Skeletal muscle satellite cell (primary cell): ENCODE measurements around the gene TOP2B.

Experiments used
- H3K27me3 ChIP-seq: 2 replicates; pipeline ENCODE4 v1.7.0; 2013; ENCODE audit warnings: low read length; ENCODE audit not compliant: control insufficient read depth, insufficient read depth
- H3K36me3 ChIP-seq: 2 replicates; pipeline ENCODE4 v1.7.0; 2013; ENCODE audit warnings: mild to moderate bottlenecking, control low read depth, low read length; ENCODE audit not compliant: insufficient read depth
- H3K4me1 ChIP-seq: 2 replicates; pipeline ENCODE4 v1.7.0; 2013; ENCODE audit warnings: low read length; ENCODE audit not compliant: control insufficient read depth, insufficient read depth
- H3K4me2 ChIP-seq: 2 replicates; pipeline ENCODE4 v1.7.0; 2013; ENCODE audit warnings: mild to moderate bottlenecking, low read length
- H3K4me3 ChIP-seq: 2 replicates; pipeline ENCODE4 v1.7.0; 2013; ENCODE audit warnings: low read length
- H3K9ac ChIP-seq: 2 replicates; pipeline ENCODE4 v1.7.0; 2013; ENCODE audit warnings: mild to moderate bottlenecking, low read depth, low read length, moderate library complexity
- H3K9me3 ChIP-seq: replicated peaks from 2 replicates; pipeline ENCODE4 v1.7.0; 2013; ENCODE audit warnings: mild to moderate bottlenecking, control low read depth, low read length

The TOP2B gene

GRCh38 chr3:25566358-25566920 is 98.3 kb downstream of the TOP2B start:
- no peak overlapping the region for H3K4me3 ChIP-seq
- H3K4me2 ChIP-seq = no peak overlapping the region
- no peaks in the 10 kb centered on the region for H3K4me1 ChIP-seq
- H3K27me3 ChIP-seq = no peaks in the 10 kb centered on the region
- H3K36me3 ChIP-seq = no peaks in the 10 kb centered on the region
- H3K9me3 ChIP-seq = no peaks in the 10 kb centered on the region
- no peak overlapping the region for H3K9ac ChIP-seq

GRCh38 chr3:25565807-25566206 is 98.9 kb downstream of the TOP2B start:
- H3K36me3 ChIP-seq = no peaks in the 10 kb centered on the region
- H3K4me2 ChIP-seq = no peak overlapping the region
- H3K27me3 ChIP-seq = no peaks in the 10 kb centered on the region
- no peak overlapping the region for H3K4me3 ChIP-seq
- no peaks in the 10 kb centered on the region for H3K9me3 ChIP-seq
- no peak overlapping the region for H3K9ac ChIP-seq
- no peaks in the 10 kb centered on the region for H3K4me1 ChIP-seq

DNA sequence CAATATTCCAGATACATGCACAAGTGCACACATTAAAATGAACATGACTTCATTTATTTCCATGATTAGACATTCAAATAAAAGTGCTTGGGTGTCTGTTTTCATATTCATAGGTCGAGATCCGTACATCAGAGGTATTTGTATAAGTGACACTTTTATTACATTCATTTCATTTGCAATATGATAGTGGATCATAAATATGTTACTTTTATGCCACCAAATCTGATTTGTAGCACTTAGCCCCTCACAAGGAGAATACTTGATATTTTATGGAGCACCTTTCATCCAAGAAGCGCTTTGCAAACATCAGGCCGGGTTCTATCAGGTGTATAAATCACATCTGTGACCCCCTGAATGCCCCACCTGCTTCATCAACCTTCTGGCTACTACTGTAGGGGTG is 100.6 kb downstream of the TOP2B start:
- Histone ChIP-seq H3K36me3 (no peaks in the 10 kb centered on the region), H3K4me2 (no peak overlapping the region), H3K4me3 (no peak overlapping the region), H3K9ac (no peak overlapping the region), H3K9me3 (no peaks in the 10 kb centered on the region), H3K27me3 (no peaks in the 10 kb centered on the region), H3K4me1 (no peaks in the 10 kb centered on the region)

GRCh38 chr3:25563601-25564000 is 101.1 kb downstream of the TOP2B start:
- Histone ChIP-seq H3K4me1 (no peaks in the 10 kb centered on the region), H3K4me2 (no peak overlapping the region), H3K27me3 (no peaks in the 10 kb centered on the region), H3K9me3 (no peaks in the 10 kb centered on the region), H3K4me3 (no peak overlapping the region), H3K9ac (no peak overlapping the region), H3K36me3 (no peaks in the 10 kb centered on the region)

- Histone ChIP-seq H3K4me2 (no peak overlapping the region), H3K27me3 (no peaks in the 10 kb centered on the region), H3K9me3 (no peaks in the 10 kb centered on the region), H3K4me3 (no peak overlapping the region), H3K9ac (no peak overlapping the region), H3K4me1 (no peaks in the 10 kb centered on the region), H3K36me3 (no peaks in the 10 kb centered on the region)
Observed at GRCh38 chr3:25558796-25559195, 105.9 kb downstream of the TOP2B start.

DNA sequence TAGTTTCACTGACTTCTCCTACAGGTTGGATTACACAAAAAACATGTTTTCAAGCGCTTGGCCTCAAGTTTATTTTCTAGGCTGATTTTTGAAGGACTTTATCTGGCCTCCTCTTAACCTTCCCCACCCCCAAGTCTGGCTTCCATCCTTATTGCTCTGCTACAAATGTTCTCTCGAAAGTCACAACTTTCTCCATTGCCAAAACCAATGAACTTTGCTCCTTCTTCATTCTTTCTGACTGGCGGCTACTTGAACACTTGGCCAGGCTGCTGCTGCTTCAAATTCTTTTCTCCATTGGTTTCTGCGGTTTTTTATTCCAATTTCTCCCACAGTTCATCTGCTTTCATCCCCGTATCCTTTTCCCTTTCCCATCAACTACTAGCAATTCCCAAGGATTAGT is 106.6 kb downstream of the TOP2B start:
- Histone ChIP-seq H3K4me1 (no peaks in the 10 kb centered on the region), H3K4me2 (no peak overlapping the region), H3K9ac (no peak overlapping the region)

DNA sequence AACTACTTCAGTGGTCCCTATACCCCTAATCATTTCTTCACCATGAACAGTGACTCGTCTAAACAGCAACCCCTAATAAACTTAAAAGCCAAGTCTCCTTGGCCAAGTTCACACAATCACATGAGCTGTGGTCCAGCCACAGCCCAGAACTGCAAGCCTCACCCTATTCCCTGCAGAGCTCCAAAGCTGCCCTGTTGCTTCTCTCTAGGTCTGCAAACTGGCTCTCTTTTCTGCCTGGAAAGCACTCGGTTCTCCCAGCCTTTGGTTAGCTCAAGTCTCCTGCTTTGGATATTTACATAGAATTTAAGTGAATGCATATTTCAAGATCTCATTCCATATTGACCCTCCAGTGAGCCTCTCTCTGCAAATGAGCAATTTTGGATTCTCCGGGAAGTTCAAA is 107.0 kb downstream of the TOP2B start:
- H3K9me3 ChIP-seq = no peaks in the 10 kb centered on the region
- no peaks in the 10 kb centered on the region for H3K4me1 ChIP-seq
- no peaks in the 10 kb centered on the region for H3K36me3 ChIP-seq
- no peaks in the 10 kb centered on the region for H3K27me3 ChIP-seq
- no peak overlapping the region for H3K4me2 ChIP-seq
- no peak overlapping the region for H3K4me3 ChIP-seq
- no peak overlapping the region for H3K9ac ChIP-seq

More for the DNA sequence above, 106.6 kb downstream of the TOP2B start:
- H3K36me3 ChIP-seq = no peaks in the 10 kb centered on the region
- H3K27me3 ChIP-seq = no peaks in the 10 kb centered on the region
- H3K9me3 ChIP-seq = no peaks in the 10 kb centered on the region
- H3K4me3 ChIP-seq = no peak overlapping the region

DNA sequence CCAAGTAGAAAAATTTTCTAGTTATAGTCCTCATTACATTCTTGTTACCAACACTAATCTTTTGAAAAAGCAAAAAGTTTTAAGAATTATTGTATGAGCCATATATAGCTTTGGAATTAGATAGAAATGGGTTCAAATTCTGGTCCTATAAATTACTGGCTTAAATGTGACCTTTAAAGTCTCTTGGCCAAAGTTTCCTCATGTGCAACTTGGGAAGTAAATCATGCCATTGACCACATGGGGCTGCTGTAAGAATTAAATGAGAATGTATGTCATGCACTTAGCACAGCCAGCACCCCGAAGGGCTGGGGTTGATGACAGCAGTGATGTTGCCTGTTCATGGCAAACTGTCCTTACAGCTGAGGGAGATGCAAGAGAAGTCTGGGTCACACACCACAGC is 108.3 kb downstream of the TOP2B start:
- no peaks in the 10 kb centered on the region for H3K9me3 ChIP-seq
- no peak overlapping the region for H3K4me3 ChIP-seq
- no peak overlapping the region for H3K4me2 ChIP-seq
- H3K9ac ChIP-seq = no peak overlapping the region
- H3K4me1 ChIP-seq = no peaks in the 10 kb centered on the region
- no peaks in the 10 kb centered on the region for H3K27me3 ChIP-seq
- H3K36me3 ChIP-seq = no peaks in the 10 kb centered on the region

DNA sequence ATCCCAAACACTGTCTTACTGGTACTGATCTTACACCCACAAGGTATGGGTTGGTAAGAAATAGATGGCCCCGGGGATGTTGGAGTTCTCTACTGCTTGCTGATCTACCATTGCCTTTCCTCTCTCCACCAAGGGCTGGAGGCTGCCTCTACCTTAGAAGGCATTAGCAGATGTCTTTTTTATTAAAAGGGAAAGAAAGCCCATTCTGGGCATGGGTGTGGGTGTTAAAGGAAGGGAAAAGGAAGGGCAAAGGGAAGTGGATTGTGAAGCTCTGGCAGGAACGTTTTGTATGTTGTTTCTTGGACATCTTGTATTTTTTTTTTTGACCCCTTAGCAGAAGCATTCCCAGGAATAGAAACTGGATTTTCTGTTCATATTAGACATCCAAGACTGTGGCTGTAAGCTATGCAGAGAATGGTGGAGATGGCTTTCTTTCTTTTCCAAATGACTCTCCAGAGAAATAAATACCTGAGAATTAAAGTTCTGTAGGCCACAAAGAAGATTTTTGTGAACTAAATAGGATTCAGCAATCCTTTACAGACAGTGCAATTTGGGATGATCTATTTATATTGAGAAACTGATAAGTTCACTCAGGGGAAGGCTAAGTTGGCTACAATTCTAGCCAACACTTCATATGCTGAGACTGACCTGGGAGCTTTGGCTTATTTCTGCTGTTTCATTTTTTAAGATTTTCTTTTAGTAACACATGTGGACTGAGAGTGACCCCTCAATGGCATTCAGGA is 108.8 kb downstream of the TOP2B start:
- H3K9me3 ChIP-seq = no peaks in the 10 kb centered on the region
- H3K4me3 ChIP-seq = no peak overlapping the region
- no peak overlapping the region for H3K9ac ChIP-seq
- H3K4me2 ChIP-seq = no peak overlapping the region
- no peaks in the 10 kb centered on the region for H3K36me3 ChIP-seq
- no peaks in the 10 kb centered on the region for H3K4me1 ChIP-seq
- no peaks in the 10 kb centered on the region for H3K27me3 ChIP-seq

DNA sequence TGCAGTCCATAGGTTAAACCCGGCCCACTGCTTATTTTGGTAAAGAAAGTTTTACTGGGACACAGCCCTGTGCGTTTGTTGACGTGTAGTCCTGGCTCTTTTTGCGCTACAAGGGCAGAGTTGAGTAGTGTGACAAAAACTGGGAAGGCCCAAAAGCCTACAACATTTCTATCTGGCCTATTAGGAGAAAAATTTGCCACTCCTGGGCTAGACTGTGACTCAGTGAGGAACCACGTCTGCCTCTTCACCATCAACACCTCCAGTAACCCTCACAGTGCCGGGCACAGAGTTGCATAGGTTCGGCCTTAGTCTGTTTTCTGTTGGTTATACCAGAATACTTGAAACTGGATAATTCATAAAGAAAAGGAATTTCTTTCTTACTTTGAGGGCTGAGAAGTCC is 110.3 kb downstream of the TOP2B start:
- H3K36me3 ChIP-seq = no peaks in the 10 kb centered on the region
- H3K9me3 ChIP-seq = no peaks in the 10 kb centered on the region
- no peak overlapping the region for H3K9ac ChIP-seq
- H3K27me3 ChIP-seq = no peaks in the 10 kb centered on the region
- no peak overlapping the region for H3K4me2 ChIP-seq
- no peak overlapping the region for H3K4me3 ChIP-seq
- H3K4me1 ChIP-seq = no peaks in the 10 kb centered on the region

- Histone ChIP-seq H3K4me1 (peaks cover 3% of the 10 kb centered on the region), H3K9ac (no peak overlapping the region), H3K4me3 (no peak overlapping the region), H3K36me3 (no peaks in the 10 kb centered on the region), H3K27me3 (no peaks in the 10 kb centered on the region), H3K9me3 (no peaks in the 10 kb centered on the region), H3K4me2 (no peak overlapping the region)
Observed at GRCh38 chr3:25552251-25552650, 112.5 kb downstream of the TOP2B start.

GRCh38 chr3:25548836-25549235 is 115.9 kb downstream of the TOP2B start:
- H3K4me2 ChIP-seq = no peak overlapping the region
- no peak overlapping the region for H3K4me3 ChIP-seq
- H3K4me1 ChIP-seq = peaks cover 3% of the 10 kb centered on the region
- H3K9ac ChIP-seq = no peak overlapping the region
- no peaks in the 10 kb centered on the region for H3K36me3 ChIP-seq
- H3K9me3 ChIP-seq = no peaks in the 10 kb centered on the region
- H3K27me3 ChIP-seq = no peaks in the 10 kb centered on the region
